CD4-positive, alpha-beta T cell treated with Interleukin-17A for 1 hour (primary cell): ENCODE results near the gene MDM2.

Experiments
- DNase-seq: peaks from one replicate; pipeline ENCODE4 v3.0.0-alpha.2; 2020

MDM2 gene

DNA sequence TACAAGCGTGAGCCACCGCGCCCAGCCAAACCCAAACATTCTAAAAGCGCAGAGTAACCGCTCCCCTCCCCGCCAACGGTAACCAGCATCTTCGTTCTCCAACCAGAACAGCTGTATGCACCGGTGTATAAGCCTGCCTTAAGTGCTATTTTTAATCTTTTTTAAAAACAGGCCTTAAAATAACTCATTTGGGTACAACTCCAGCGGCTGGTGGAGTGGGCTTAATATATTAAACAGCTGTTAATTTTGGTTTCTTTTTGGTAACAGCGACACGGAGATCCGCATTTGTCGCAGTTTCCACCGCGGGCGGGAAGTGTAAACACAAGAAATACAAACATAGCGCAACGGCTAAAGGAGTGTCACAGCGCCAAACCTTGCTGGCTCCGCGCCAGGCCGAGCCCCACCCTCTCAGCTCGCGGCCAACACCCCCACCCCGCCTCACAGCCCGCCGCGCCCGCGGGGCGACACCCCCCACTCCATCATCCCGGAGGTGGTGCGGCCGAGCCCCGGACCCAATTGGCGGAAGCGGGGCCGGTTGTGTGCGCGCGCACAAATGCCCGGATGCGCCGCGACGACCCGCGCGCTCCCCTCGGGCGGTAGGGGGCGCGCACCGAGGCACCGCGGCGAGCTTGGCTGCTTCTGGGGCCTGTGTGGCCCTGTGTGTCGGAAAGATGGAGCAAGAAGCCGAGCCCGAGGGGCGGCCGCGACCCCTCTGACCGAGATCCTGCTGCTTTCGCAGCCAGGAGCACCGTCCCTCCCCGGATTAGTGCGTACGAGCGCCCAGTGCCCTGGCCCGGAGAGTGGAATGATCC is at the start of gene MDM2:
TSS of gene MDM2 (plus strand) at position 602 of the 812 bp plus-strand sequence. CDS start 301 bp downstream, outside the sequence.
- peak; percentile 98 for DNase-seq

DNA sequence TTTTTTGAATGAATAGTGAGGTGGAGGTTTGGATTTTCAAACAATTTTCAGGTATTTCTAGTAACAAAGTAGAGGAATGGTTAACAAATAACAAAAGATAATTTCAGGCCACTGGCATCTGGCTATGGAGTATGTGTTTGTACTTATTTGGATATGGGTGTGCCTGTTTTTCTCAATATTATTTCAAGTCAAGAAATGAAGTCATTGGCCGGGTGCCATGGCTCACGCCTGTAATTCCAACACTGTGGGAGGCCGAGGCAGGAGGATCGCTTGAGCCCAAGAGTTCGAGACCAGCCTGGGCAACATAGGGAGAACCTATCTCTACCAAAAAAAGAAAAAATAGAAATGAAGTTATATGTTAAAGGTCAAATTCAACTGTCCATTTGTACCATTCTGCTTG is 48.1 kb upstream of the MDM2 start:
- DNase-seq, result no peak

DNA sequence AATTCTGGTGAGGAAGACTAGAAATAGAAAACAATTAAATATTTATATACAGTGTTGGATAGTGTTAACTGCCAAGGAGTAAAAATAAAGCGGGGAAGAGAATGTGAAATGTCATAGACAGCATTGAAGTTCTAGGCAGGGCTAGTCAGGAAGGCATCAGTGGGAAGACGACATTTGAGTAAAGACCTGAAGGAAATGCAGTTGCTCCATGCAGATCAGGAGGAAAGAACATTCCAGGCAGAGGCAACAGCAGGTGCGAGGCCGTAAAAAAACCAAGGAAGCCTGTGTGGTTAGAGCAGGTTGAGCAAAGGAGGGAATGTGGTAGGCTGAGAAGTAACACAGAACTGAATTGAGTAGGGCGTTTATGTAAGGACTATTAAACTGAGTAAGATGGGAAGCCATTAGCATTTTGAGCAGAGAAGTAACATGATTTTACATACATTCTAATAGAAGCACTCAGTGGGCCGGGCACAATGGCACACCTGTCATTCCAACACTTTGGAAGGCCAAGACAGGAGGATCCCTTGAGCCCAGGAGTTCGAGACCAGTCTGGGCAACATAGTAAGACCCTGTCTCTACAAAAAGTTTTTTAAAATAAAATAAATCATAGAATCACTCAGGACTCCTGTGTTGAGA is 47.1 kb upstream of the MDM2 start:
- DNase-seq, result no peak

GRCh38 chr12:68761442-68761812 is 46.5 kb upstream of the MDM2 start:
- no peak for DNase-seq

- DNase-seq, result no peak
Measured at GRCh38 chr12:68761901-68762630, 45.9 kb upstream of the MDM2 start.

- DNase-seq, result no peak
Measured at GRCh38 chr12:68762691-68763090, 45.3 kb upstream of the MDM2 start.

DNA sequence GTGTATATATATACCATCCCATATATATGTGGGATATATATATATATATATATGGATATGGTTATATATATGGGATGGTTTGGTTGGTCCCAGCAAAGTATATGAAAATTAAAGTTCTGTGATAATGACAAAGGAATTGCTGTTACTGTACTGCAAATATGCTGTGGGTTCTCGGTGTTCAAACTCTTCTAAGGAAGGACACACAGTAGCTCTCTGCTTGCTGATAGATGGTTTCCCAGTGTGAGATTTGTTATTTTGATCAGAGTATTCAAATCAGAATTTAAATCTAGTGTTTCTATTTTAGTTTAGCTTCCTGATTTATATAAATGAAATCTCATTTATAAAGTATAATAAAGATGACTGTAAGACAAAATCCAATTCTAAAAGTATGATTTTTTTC is 42.3 kb upstream of the MDM2 start:
- DNase-seq, result no peak

DNA sequence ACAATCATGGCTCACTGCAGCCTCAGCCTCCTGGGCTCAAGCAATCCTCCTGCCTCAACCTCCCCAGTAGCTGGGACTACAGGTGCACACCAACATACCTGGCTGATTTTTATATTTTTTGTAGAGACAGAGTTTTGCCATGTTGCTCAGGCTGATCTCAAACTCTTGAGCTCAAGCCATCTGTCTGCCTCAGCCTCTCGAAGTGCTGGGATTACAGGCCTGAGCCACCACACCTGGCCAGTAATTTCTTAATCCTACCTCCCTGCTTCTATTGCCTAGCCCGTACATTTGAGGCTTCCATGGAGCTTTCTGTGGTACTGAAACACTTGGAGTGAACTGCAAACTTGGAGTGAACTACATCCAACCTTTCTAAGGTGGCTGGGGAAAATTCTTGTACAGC is 41.3 kb upstream of the MDM2 start:
- no peak for DNase-seq

GRCh38 chr12:68767191-68767590 is 40.8 kb upstream of the MDM2 start:
- no peak for DNase-seq

- no peak for DNase-seq
Measured at GRCh38 chr12:68768431-68768939, 39.5 kb upstream of the MDM2 start.

GRCh38 chr12:68769941-68770340 is 38.0 kb upstream of the MDM2 start:
- DNase-seq, result no peak

DNA sequence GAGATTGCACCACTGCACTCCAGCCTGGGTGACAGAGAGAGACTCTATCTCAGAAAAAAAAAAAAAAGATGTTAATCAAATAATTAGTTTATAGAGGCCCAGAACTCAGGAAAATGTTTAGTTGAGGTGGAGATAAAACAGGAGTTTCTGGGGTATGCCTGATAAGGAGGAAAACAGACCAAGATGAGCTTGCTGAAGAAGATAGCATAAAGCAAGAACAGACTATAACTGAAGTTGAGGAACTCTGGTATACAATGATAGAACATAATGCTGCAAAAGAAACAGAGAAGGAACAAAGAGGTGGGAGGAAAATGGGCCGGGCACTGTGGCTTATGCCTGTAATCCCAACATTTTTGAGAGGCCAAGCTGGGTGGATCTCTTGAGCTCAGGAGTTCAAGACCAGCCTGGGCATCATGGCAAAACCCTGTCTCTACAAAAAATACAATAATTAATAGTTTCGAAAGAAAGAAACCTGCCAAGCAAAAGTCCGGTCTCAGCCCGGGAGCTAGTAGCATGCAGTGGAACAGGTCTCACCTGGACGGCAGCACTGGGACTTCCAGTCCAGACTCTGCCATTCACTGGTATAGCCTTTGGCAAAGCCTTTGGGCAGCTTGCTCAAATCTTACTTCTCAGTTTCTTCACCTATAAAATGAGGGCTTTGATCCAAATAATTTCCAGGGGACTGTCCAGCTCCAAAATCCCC is 36.6 kb upstream of the MDM2 start:
- no peak for DNase-seq

DNA sequence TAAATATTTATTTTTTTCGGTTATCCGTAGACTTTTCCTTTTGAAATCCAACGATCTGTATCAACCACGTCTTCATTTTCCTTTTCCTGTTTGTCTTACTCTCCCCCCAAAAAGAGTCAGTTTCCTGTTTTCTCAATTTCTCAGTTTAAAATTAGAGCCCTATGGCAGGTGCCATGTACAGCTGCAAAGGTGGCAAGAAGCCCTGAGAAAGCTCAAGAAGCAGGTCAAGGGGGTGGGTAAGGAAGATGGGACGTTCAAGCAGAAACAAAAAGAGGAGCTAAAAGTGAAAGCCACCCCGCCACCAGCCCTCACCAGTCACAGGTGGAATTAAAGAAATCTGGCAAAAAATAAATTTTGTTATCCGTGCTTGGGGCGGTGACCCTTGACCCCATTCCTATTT is 35.3 kb upstream of the MDM2 start:
- DNase-seq, result no peak

DNA sequence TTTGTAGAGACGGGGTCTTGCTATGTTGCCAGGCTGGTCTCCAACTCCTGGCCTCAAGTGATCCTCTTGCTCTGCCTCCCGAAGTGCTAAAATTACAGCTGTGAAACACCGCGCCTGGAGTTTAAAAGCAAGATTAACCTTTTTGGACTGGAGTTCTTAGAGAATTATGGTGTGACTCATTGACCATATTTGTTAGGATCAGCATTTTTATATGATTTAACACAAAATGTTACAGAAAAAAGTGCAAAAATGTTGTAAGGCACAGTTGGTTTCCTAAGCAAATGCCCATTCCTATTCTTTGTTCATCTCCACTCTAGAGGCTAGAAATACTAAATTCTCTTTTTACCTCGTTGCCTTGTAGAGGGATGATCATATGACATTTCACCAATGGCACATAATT is 34.4 kb upstream of the MDM2 start:
- no peak for DNase-seq

DNA sequence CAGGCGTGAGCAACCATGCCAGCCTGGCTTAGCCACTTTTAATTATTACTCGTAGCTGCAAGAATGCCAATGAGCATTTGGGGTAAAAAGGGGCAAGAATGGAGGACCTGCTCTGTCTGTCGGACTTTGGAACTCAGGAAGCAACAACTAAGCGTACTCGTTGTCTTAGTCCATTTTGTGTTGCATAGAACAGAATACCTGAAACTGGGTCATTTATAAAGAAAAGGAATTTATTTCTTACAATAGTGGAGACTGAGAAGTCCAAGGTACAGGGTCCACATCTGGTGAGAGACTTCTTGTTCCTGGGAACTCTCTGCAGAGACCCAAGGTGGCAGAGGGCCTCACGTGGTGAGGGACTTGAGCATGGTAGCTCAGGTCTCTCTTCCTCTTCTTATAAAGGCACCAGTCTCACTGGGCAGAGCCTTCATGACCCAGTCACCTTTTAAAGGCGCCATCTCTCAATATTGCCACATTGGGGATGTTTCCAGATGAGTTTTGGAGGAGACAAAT is 32.8 kb upstream of the MDM2 start:
- DNase-seq, result no peak

GRCh38 chr12:68776976-68777610 is 30.9 kb upstream of the MDM2 start:
- no peak for DNase-seq

GRCh38 chr12:68779280-68779679 is 28.7 kb upstream of the MDM2 start:
- DNase-seq, result no peak

DNA sequence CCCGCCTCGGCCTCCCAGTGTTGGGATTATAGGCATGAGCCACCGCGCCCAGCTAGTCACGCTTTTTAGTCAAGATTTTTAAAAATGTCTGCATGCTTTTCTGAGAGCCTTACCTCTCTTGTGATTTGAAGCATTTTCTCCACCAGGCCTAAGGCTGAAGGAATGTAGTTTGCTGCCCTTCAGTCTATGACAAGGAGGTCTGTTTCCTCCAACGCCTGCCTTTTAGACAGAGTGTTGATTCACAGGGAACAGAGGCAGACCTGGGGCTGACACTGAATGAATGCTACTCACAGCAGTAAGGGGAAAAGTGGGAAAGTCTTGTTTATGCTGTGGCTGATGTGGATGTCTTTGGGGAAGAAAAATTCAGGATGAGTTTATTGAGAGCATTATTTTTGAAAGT is 27.2 kb upstream of the MDM2 start:
- no peak for DNase-seq

- DNase-seq, result no peak
Measured at GRCh38 chr12:68781728-68782127, 26.2 kb upstream of the MDM2 start.

DNA sequence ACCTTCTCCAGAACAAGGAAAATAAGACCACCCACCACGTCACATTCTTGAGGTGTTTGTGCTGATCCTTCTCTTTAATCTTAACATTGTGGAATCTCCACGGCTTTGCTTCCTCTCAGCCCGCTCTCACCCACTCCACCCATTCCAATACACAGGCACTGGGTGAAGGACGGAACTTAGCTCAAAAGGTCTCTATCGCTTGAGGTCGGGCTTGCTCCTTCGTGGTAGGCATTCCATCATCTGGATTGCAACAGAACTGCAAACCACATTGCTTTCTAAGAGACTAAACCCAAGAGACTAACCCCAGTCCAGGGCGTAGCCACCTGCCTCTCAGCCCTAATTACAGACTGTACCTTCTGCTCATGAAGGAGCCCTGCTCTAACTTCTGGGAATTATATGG is 24.0 kb upstream of the MDM2 start:
- DNase-seq, result peak; percentile 9

DNA sequence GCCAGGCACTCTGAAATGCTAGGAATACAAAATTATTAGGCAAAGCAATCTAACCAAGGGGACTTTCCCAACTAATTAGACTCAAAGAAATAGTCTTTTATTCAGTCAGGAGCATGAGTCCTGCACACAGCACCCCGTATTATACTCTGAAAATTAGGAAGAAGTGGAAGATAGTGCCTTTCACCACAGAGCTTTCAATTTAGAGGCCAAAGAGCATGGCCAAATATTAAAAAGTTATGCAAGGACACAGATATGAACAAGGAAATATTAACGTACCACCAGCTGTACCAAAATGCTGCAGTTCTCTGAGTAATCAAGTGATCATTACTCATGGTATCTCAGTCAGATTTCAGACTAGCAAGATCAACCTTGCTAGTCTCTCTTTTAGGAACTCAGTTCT is 22.6 kb upstream of the MDM2 start:
- no peak for DNase-seq

- no peak for DNase-seq
Measured at GRCh38 chr12:68785823-68786222, 22.2 kb upstream of the MDM2 start.
